GM23248 (cell line): ENCODE measurements around the gene SLC9A2.

Experiments
- EZH2 ChIP-seq: fragments of 200-600 bp; sonication (generic); IDR thresholded peaks from 2 replicates; pipeline ENCODE4 v1.6.1; 2018; ENCODE audit warnings: antibody characterized with exemption, mild to moderate bottlenecking; ENCODE audit not compliant: insufficient read depth, poor library complexity, severe bottlenecking
- EZH2phosphoT487 ChIP-seq: fragments of 200-600 bp; sonication (generic); IDR thresholded peaks from 2 replicates; pipeline ENCODE4 v1.6.1; 2018; ENCODE audit warnings: antibody characterized with exemption, moderate library complexity, mild to moderate bottlenecking, low read depth; ENCODE audit not compliant: insufficient read depth

DNA sequence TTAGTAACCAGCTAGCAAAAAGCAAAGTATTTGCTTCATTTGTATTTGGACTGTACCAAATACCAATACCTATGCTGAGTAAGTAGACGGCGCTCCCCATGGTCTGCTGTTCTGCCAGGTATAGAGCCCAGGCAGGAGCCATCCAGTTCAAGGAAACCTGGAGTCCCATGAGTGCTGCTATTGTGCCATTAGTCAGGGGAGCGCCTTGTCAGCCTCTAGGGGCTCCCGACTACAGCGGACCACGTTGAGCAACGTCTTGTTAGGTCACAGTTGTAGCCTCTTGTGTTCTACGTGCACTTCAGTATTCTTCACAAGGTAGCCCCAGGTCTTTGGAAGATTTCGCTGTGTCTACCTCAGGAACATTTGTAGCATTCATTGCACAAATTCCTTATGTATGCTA lies 21.6 kb upstream of the SLC9A2 start:
- TF ChIP-seq EZH2phosphoT487 (no peak), EZH2 (no peak)
